ENCODE data around the gene RPS6KA3. TPM values are rescaled to one million over a fixed set of nuclear protein-coding genes. Genes with fewer than 3 reads are reported as not detected.

Gene RPS6KA3
- total RNA-seq, 1 donor from 2014 or later, result 49.5 TPM

- H3K27me3 ChIP-seq (ENCODE audit: control insufficient read depth, insufficient read depth, low read length), result no peaks in the 10 kb centered on the region
- H3K36me3 ChIP-seq (ENCODE audit: control insufficient read depth, insufficient read depth, low read length), result peaks cover 2% of the 10 kb centered on the region
- H3K4me3 ChIP-seq (ENCODE audit: low read depth, low read length), result peak within 1 kb of the TSS; percentile 76
- no peak for FAIRE-seq
- no peak for TF ChIP-seq CTCF (IDR thresholded peaks at IDR 0.05; ENCODE audit: insufficient read depth, low read length, severe bottlenecking)
- peak; percentile 90 for DNase-seq (ENCODE audit: low read depth)
Observed at GRCh38 chrX:20141281-20142220, 125.2 kb downstream of the RPS6KA3 start, which contains the start of gene EIF1AX. EIF1AX (minus strand) TSS chrX:20141838; CDS start chrX:20141640, 198 bp downstream.

- H3K36me3 ChIP-seq (ENCODE audit: control insufficient read depth, insufficient read depth, low read length), result peaks cover 2% of the 10 kb centered on the region
- H3K27me3 ChIP-seq (ENCODE audit: control insufficient read depth, insufficient read depth, low read length), result no peaks in the 10 kb centered on the region
- TF ChIP-seq CTCF (IDR thresholded peaks at IDR 0.05; ENCODE audit: insufficient read depth, low read length, severe bottlenecking), result no peak
- peak overlapping the region; percentile 76 for H3K4me3 ChIP-seq (ENCODE audit: low read depth, low read length)
- FAIRE-seq, result no peak
- no peak for DNase-seq (ENCODE audit: low read depth)
Observed at GRCh38 chrX:20140420-20140819, 126.3 kb downstream of the RPS6KA3 start.

- FAIRE-seq (no peak), DNase-seq (ENCODE audit: low read depth) (peak; percentile 61)
- peaks cover 2% of the 10 kb centered on the region for H3K36me3 ChIP-seq (ENCODE audit: control insufficient read depth, insufficient read depth, low read length)
- peak overlapping the region; percentile 76 for H3K4me3 ChIP-seq (ENCODE audit: low read depth, low read length)
- no peaks in the 10 kb centered on the region for H3K27me3 ChIP-seq (ENCODE audit: control insufficient read depth, insufficient read depth, low read length)
- TF ChIP-seq CTCF (IDR thresholded peaks at IDR 0.05; ENCODE audit: insufficient read depth, low read length, severe bottlenecking), result no peak
Observed at GRCh38 chrX:20139966-20140365, 126.7 kb downstream of the RPS6KA3 start.

GRCh38 chrX:20135944-20136343, 130.8 kb downstream of the RPS6KA3 start:
- Histone ChIP-seq H3K36me3 (ENCODE audit: control insufficient read depth, insufficient read depth, low read length) (peaks cover 2% of the 10 kb centered on the region), H3K27me3 (ENCODE audit: control insufficient read depth, insufficient read depth, low read length) (no peaks in the 10 kb centered on the region), H3K4me3 (ENCODE audit: low read depth, low read length) (no peak overlapping the region)
- FAIRE-seq, result no peak
- no peak for DNase-seq (ENCODE audit: low read depth)
- no peak for TF ChIP-seq CTCF (IDR thresholded peaks at IDR 0.05; ENCODE audit: insufficient read depth, low read length, severe bottlenecking)

- TF ChIP-seq CTCF (IDR thresholded peaks at IDR 0.05; ENCODE audit: insufficient read depth, low read length, severe bottlenecking), result no peak
- H3K36me3 ChIP-seq (ENCODE audit: control insufficient read depth, insufficient read depth, low read length), result no peaks in the 10 kb centered on the region
- H3K4me3 ChIP-seq (ENCODE audit: low read depth, low read length), result no peak overlapping the region
- H3K27me3 ChIP-seq (ENCODE audit: control insufficient read depth, insufficient read depth, low read length), result no peaks in the 10 kb centered on the region
- FAIRE-seq (no peak), DNase-seq (ENCODE audit: low read depth) (no peak)
Observed at GRCh38 chrX:20132666-20133065, 134.0 kb downstream of the RPS6KA3 start.
